GM19023 (cell line): Measurements from ENCODE around the gene OPHN1.
"Not testable (repeated sequence)": the region's sequence is repeated elsewhere in the genome, so short reads cannot be mapped to it uniquely, and the experiment has no call there.

Experiments used
- ATAC-seq: cut with Tn5 transposase; IDR thresholded peaks from one replicate; pipeline ENCODE4 v1.9.1; 2021; ENCODE audit warnings: mild to moderate bottlenecking, moderate library complexity; ENCODE audit not compliant: unreplicated experiment

Gene OPHN1

GRCh38 chrX:68363984-68364383 lies 69.3 kb downstream of the OPHN1 start:
- no peak for ATAC-seq

GRCh38 chrX:68358679-68359078 lies 74.6 kb downstream of the OPHN1 start:
- no peak for ATAC-seq

- ATAC-seq = no peak
Observed at GRCh38 chrX:68355629-68355920, 77.7 kb downstream of the OPHN1 start.

GRCh38 chrX:68354879-68355628 lies 78.2 kb downstream of the OPHN1 start:
- no peak for ATAC-seq

GRCh38 chrX:68345025-68345424 lies 88.3 kb downstream of the OPHN1 start:
- ATAC-seq = no peak

GRCh38 chrX:68343551-68343950 lies 89.7 kb downstream of the OPHN1 start:
- no peak for ATAC-seq

GRCh38 chrX:68332201-68332731 lies 101.0 kb downstream of the OPHN1 start:
- no peak for ATAC-seq

GRCh38 chrX:68326841-68327240 lies 106.5 kb downstream of the OPHN1 start:
- ATAC-seq = not testable (repeated sequence)

- ATAC-seq = no peak
Observed at GRCh38 chrX:68307769-68308168, 125.5 kb downstream of the OPHN1 start.

GRCh38 chrX:68304602-68305001 lies 128.7 kb downstream of the OPHN1 start:
- no peak for ATAC-seq

GRCh38 chrX:68299898-68300297 lies 133.4 kb downstream of the OPHN1 start:
- no peak for ATAC-seq

GRCh38 chrX:68292471-68292870 lies 140.8 kb downstream of the OPHN1 start:
- no peak for ATAC-seq

- no peak for ATAC-seq
Observed at GRCh38 chrX:68288127-68288526, 145.2 kb downstream of the OPHN1 start.

- no peak for ATAC-seq
Observed at GRCh38 chrX:68287419-68287818, 145.9 kb downstream of the OPHN1 start.

- no peak for ATAC-seq
Observed at GRCh38 chrX:68286980-68287379, 146.3 kb downstream of the OPHN1 start.

GRCh38 chrX:68286076-68286475 lies 147.2 kb downstream of the OPHN1 start:
- no peak for ATAC-seq

GRCh38 chrX:68284281-68284904 lies 148.9 kb downstream of the OPHN1 start:
- ATAC-seq = no peak

GRCh38 chrX:68273887-68274286 lies 159.4 kb downstream of the OPHN1 start:
- no peak for ATAC-seq

GRCh38 chrX:68264793-68265192 lies 168.5 kb downstream of the OPHN1 start:
- ATAC-seq = not testable (repeated sequence)

- no peak for ATAC-seq
Observed at GRCh38 chrX:68261060-68261672, 172.1 kb downstream of the OPHN1 start.

GRCh38 chrX:68256990-68257389 lies 176.3 kb downstream of the OPHN1 start:
- ATAC-seq = no peak
